ENCODE results near the gene PERCC1. TPM values are rescaled to one million over a fixed set of nuclear protein-coding genes. Genes with fewer than 3 reads are reported as not detected.
"Not testable (repeated sequence)": the region's sequence is repeated elsewhere in the genome, so short reads cannot be mapped to it uniquely, and the experiment has no call there.

Gene PERCC1
- total RNA-seq, 2 experiments from 2014 or later: 0.33 TPM; not detected in 1

GRCh38 chr16:1478937-1479336, 48.1 kb downstream of the PERCC1 start:
- ATAC-seq; H3K27ac Mint-ChIP-seq; H3K9me3 Mint-ChIP-seq (ENCODE audit: low read depth); H3K4me1 Mint-ChIP-seq; CTCF ChIA-PET; H3K36me3 Mint-ChIP-seq; H3K27me3 Mint-ChIP-seq; H3K4me3 Mint-ChIP-seq; DNase-seq: not testable (repeated sequence)

- H3K27ac Mint-ChIP-seq: no peak overlapping the region
- no peak overlapping the region for H3K4me3 Mint-ChIP-seq
- no peaks in the 10 kb centered on the region for H3K27me3 Mint-ChIP-seq
- no peaks in the 10 kb centered on the region for H3K4me1 Mint-ChIP-seq
- H3K36me3 Mint-ChIP-seq: no peaks in the 10 kb centered on the region
- H3K9me3 Mint-ChIP-seq (ENCODE audit: low read depth): no peaks in the 10 kb centered on the region
- CTCF ChIA-PET: interaction anchor here (0.6 kb wide), 1 partner anchor 183 kb away, joined by 4 read pairs; no protein-coding TSS in a partner anchor
- DNase-seq (no peak), ATAC-seq (no peak)
Observed at GRCh38 chr16:1481906-1482835, 51.3 kb downstream of the PERCC1 start.

Other genes with a start within 250 kb of the PERCC1 start
- gene TPSG1, start 205.8 kb upstream of the PERCC1 start, total RNA-seq: not detected
- not detected for gene TPSB2, start 200.9 kb upstream of the PERCC1 start, total RNA-seq
- not detected for gene TPSAB1, start 190.4 kb upstream of the PERCC1 start, total RNA-seq
- not detected for gene TPSD1, start 175.0 kb upstream of the PERCC1 start, total RNA-seq
- gene UBE2I, start 121.4 kb upstream of the PERCC1 start, total RNA-seq: 100 to 1,000 TPM; 224 to 253 TPM
- gene BAIAP3, start 97.4 kb upstream of the PERCC1 start, total RNA-seq: under 1 TPM; 0.45 to 0.53 TPM
- 10 to 100 TPM; 52.9 to 57.8 TPM for gene TSR3, start 79.2 kb upstream of the PERCC1 start, total RNA-seq
- 10 to 100 TPM; 29.3 to 33.0 TPM for gene GNPTG, start 79.1 kb upstream of the PERCC1 start, total RNA-seq
- gene UNKL, start 16.4 kb upstream of the PERCC1 start, total RNA-seq: 10 to 100 TPM; 30.1 to 43.0 TPM
- 10 to 100 TPM; 15.7 to 18.5 TPM for gene UQCC4, start 10.3 kb upstream of the PERCC1 start, total RNA-seq
- 1 to 10 TPM; 2.0 to 2.9 TPM for gene CCDC154, start 13.5 kb downstream of the PERCC1 start, total RNA-seq
- gene CLCN7, start 44.0 kb downstream of the PERCC1 start, total RNA-seq: 10 to 100 TPM; 53.0 to 60.5 TPM
- gene PTX4, start 57.9 kb downstream of the PERCC1 start, total RNA-seq: not detected
- 10 to 100 TPM; 60.7 to 63.8 TPM for gene TELO2, start 62.3 kb downstream of the PERCC1 start, total RNA-seq
- 10 to 100 TPM; 34.7 to 37.1 TPM for gene TMEM204, start 102.6 kb downstream of the PERCC1 start, total RNA-seq
- gene IFT140, start 181.0 kb downstream of the PERCC1 start, total RNA-seq: 1 to 10 TPM; 6.3 to 8.3 TPM
- 10 to 100 TPM; 26.8 to 31.1 TPM for gene CRAMP1, start 181.3 kb downstream of the PERCC1 start, total RNA-seq
- gene JPT2, start 247.2 kb downstream of the PERCC1 start, total RNA-seq: 10 to 100 TPM; 55.0 to 62.4 TPM

All from activated CD8-positive, alpha-beta memory T cell treated with anti-CD3 and anti-CD28 coated beads, Interleukin-2, amount 10 ng/mL, durations not matched to agents 7 days and 5 days (primary cell).